DND-41 (cell line): ENCODE measurements around the gene GDI2.

Experiments
- EZH2 ChIP-seq: IDR thresholded peaks from 3 replicates; pipeline ENCODE4 v1.6.1; 2012; ENCODE audit warnings: borderline replicate concordance, low read depth, mild to moderate bottlenecking, moderate library complexity, low read length, inconsistent platforms; ENCODE audit not compliant: severe bottlenecking
- TF ChIP-seq, protein P1 (sequence below): IDR thresholded peaks from 2 replicates; pipeline ENCODE4 v1.5.1; 2012; ENCODE audit warnings: borderline replicate concordance, low read length, moderate library complexity, mild to moderate bottlenecking; ENCODE audit not compliant: poor library complexity, severe bottlenecking; ENCODE audit errors: extremely low read depth

DNA sequence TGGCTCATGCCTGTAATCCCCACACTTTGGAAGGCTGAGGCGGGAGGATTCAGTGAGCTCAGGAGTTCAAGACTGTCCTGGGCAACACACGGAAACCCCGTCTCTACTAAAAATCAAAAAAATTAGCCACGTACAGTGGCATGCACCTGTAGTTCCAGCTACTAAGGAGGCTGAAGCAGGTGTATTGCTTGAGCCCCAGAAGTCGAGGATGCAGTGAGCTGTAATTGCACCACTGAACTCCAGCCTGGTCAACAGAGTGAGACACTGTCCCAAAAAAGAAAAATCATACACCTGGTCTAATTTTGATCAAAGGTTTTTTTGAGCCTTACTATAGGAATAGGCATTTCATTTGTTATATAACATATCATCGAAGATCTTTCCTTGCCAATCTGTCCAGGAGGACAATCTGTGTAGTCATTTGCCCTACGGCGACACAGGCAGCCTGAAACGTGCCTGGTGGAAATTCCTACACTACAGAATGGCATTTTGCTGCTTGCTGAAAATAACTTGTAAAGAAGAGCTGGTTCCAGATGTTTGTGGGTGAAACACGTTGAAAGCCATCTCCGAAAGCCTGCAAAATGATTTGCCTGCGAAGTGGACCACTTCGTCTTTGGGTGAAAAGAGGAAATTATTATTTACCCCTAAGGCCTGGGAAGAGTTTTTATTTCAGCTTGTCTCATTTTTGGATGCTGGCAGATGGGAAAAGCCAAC lies 31.3 kb upstream of the GDI2 start:
- TF ChIP-seq, protein P1, sequence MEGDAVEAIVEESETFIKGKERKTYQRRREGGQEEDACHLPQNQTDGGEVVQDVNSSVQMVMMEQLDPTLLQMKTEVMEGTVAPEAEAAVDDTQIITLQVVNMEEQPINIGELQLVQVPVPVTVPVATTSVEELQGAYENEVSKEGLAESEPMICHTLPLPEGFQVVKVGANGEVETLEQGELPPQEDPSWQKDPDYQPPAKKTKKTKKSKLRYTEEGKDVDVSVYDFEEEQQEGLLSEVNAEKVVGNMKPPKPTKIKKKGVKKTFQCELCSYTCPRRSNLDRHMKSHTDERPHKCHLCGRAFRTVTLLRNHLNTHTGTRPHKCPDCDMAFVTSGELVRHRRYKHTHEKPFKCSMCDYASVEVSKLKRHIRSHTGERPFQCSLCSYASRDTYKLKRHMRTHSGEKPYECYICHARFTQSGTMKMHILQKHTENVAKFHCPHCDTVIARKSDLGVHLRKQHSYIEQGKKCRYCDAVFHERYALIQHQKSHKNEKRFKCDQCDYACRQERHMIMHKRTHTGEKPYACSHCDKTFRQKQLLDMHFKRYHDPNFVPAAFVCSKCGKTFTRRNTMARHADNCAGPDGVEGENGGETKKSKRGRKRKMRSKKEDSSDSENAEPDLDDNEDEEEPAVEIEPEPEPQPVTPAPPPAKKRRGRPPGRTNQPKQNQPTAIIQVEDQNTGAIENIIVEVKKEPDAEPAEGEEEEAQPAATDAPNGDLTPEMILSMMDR = no peak
- TF ChIP-seq EZH2 = no peak
